ENCODE measurements around the gene NXN.

DNA sequence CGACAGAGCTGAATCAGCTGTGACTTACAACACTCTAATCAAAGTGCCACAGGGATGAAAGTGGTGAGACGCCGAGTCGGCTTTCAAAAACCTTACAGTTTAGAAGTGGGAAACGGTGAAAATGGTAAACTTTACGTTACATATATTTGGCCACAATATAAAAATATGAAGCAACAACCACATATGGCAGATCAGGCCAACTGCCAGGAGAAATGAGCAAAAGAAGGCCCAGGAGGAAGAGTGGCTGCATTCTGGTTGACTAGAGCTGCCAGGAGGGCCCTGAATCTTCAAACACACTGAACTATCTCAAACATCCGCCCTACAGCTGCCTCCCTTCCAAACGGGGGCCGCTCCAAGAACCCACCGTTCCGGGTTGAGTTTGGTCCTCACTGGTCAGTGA lies 141.1 kb downstream of the NXN start:
- TF ChIP-seq CTCF (IDR thresholded peaks at IDR 0.05), result no peak
- TF ChIP-seq ZFX (IDR thresholded peaks at IDR 0.05; ENCODE audit: borderline replicate concordance), result no peak
